Epithelial cell of esophagus (primary cell): ENCODE data around the gene CTDP1.

Experiments used
- DNase-seq: peaks from one replicate; pipeline ENCODE4 v3.0.0; 2010; ENCODE audit warnings: low read depth
- H3K4me3 ChIP-seq: 2 replicates; pipeline ENCODE4 v1.5.1; 2011; ENCODE audit warnings: mild to moderate bottlenecking, low read length, control low read depth
- CTCF ChIP-seq: IDR thresholded peaks from 2 replicates; pipeline ENCODE4 v1.5.1; 2011; ENCODE audit warnings: low read depth, mild to moderate bottlenecking, low read length, control low read depth, inconsistent platforms; ENCODE audit not compliant: insufficient read depth; ENCODE audit errors: missing control alignments

The CTDP1 gene

GRCh38 chr18:79678665-79679551 lies 695 bp upstream of the CTDP1 start:
- H3K4me3 ChIP-seq: peak overlapping the region; percentile 78
- peak; percentile 100 for DNase-seq
- TF ChIP-seq CTCF: no peak

- H3K4me3 ChIP-seq: peak overlapping the region; percentile 78
- no peak for TF ChIP-seq CTCF
- DNase-seq: peak; percentile 81
These were observed 687 bp downstream of the CTDP1 start for GRCh38 chr18:79680100-79680879.

- no peak for TF ChIP-seq CTCF
- no peak for DNase-seq
- H3K4me3 ChIP-seq: peak overlapping the region; percentile 78
These were observed 1.3 kb downstream of the CTDP1 start for GRCh38 chr18:79680891-79681339.

GRCh38 chr18:79681484-79682387 lies 2.1 kb downstream of the CTDP1 start:
- H3K4me3 ChIP-seq: no peak overlapping the region
- no peak for TF ChIP-seq CTCF
- no peak for DNase-seq

GRCh38 chr18:79682481-79682880 lies 2.9 kb downstream of the CTDP1 start:
- no peak for TF ChIP-seq CTCF
- DNase-seq: no peak

GRCh38 chr18:79682894-79683625 lies 3.5 kb downstream of the CTDP1 start:
- no peak overlapping the region for H3K4me3 ChIP-seq
- TF ChIP-seq CTCF: no peak
- no peak for DNase-seq

More at GRCh38 chr18:79682481-79682880, 2.9 kb downstream of the CTDP1 start:
- H3K4me3 ChIP-seq: no peak overlapping the region
